Activated CD8-positive, alpha-beta memory T cell treated with anti-CD3 and anti-CD28 coated beads for 36 hours (primary cell): ENCODE data around the gene CCR2. TPM values are rescaled to one million over a fixed set of nuclear protein-coding genes. Genes with fewer than 3 reads are reported as not detected.
"Not testable (repeated sequence)": the region's sequence is repeated elsewhere in the genome, so short reads cannot be mapped to it uniquely, and the experiment has no call there.

Experiments
- CTCF ChIA-PET: fragments of 350-600 bp; sonication (Branson Sonifier 250); formaldehyde crosslinking; loops from one replicate; lab custom pipeline; 2021; ENCODE audit warnings: antibody characterized with exemption; lab: Charles Lee
- POLR2A ChIA-PET: fragments of 350-600 bp; sonication (Branson Sonifier 250); formaldehyde crosslinking; loops from one replicate; lab custom pipeline; 2021; ENCODE audit warnings: antibody characterized with exemption; lab: Charles Lee
- total RNA-seq, 2 experiments: library from RNA; stranded (reverse); gene quantifications; one replicate each; pipeline ENCODE4 v1.2.3, GENCODE V29; 2021

Gene CCR2
- total RNA-seq, 2 experiments from 2014 or later: 0.34 to 0.42 TPM

DNA sequence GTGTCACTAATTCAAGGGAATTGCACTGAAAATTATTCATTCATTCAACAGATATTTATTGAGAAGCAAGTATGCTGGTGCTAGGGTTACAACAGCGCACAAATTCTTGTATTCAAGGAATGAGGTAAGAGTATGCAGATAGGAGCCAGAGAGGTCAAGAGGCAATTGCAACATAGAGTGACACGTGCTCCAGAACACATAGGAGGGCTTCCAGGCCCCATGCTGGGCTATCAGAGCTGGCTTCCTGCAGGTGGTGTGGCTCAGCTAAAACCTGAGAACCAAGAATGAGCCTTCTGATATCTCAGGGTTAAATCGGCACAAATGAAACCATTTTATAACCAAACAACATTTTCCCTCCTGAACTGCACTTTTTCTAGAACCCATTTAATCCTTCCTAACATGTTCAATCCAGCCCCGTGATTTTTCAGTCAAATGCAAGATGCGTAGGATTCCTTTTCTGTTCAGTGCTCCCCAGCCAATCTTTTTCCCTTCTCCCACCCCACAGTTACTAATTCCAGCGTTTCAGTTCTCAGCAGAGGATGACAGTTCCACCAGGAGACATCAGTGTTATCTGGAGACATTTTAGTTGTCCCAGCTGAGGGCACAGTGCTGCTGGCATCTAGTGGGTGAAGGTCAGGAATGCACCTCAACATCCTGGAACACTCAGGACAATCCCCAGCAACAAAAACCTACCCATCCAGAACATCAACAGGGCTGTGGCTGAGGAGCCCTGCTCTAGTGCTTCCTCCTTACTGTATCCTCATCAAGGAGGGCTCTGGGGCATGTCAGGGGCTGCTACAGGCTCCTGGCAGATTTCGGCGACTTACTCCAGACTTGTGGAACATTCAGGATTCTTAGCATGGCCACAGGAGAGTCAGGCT, 39.9 kb downstream of the CCR2 start:
- ChIA-PET CTCF (no interaction called here), POLR2A (no interaction called here)

DNA sequence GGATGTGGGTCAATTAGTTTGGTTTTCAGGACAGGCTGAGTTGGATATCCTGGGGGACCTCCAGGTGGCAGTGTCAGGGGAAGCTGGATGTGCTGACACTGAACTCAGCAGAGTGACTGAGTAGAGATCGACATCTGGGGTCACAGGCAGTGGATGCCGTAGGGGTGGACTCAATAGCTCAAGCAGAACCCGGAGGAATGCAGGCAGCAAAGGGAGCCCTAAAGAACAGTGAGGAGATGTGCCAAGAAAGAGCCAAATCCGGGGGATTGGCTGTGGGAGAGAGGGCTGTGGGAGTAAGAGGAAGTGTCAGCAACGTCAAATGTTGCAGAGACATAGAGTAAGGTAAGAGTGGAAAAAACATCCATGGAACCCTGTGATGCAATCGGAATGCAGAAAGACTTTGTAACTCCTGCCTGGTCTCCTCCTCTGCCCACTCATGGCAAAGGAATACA, 41.3 kb downstream of the CCR2 start:
- POLR2A ChIA-PET: no interaction called here
- CTCF ChIA-PET: no interaction called here

DNA sequence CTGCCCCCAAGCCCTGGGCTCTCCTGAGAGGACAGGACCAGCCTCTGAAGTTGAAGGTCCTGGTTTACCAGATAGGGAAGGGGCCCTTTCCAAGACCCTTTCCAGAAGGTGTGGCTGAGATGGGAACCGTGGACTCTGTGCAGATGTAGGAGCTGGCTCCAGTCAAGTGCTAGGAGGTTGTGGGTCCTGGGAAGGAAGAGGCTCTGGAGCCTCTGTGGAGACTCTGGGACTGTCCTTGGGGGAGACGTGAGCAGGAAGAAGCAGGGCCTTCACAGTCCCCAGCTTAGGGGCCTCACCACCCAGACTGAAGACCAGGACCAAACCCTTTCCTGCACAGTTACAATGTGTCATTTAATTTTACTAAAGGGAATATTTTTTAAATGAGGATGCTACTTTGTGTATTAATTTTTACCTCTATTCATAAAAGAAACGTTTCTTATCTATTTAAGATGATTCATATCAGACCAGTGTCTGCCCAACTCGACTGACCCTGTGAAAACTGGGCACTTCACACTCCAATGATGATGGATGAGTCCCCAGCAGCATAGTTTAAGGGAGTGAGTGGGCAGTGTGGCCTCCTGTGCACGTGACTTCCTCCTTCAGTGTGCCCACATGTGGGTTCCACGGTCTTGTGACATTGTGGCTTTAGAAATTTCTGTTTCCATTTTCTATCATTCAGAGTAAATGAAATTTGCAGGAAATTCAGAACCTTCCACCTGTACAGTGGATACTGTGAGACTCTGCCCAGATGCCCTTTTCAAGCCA, 42.0 kb downstream of the CCR2 start:
- POLR2A ChIA-PET: no interaction called here
- CTCF ChIA-PET: no interaction called here

DNA sequence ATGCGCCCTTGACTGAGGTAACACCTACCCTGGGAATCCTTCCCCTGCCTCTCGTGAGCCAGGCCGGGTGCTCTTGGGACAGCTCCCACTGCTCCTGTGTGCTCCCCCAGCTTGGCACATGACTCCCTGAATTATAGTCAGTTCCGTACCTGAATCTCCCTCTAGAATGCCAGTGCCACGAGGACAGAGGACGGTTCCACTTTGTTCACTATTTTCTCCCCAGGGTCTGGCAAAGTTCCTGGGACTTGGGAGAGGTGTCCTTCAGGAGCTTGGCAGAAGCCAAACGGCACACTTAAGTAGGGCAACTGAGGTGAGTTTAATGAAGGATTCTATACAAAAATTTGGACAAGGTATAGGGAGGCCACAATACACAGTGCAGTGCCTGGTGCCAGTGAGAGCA, 43.2 kb downstream of the CCR2 start:
- CTCF ChIA-PET: no interaction called here
- POLR2A ChIA-PET: no interaction called here

DNA sequence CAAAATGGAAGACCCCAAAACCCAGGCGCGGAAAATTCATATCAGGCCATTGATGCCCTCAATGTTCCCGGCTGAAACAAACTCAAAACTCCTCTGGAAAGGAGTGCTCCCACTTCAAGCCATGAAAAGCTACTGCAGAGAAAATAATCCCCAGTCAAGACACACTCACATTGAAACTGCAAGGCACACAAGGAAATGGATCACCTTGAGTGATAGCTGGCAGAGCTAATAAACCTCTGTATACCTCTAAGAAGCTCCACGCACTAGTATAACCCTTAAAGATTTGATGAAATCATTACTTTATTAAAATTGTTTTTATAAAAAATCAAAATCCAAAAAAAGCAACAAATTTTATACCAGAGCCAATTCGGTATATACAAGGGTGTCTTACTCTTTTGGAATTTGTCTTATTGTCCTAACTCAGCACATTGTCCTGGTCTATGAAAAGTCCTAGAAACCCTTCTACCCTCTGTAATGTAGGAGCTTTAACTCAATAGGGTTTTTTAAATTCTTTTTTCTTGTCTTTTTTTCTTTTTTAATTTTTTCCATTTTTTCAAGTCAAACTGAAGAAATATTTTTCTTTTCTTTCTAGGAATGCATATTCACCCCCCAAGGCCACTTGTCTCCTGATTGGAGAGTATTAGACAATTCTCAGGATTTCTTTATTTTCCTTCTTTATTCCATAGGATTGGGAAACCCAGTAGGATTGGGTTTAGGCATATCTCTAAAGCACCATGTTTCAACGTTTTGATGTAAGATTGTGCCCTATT, 44.5 kb downstream of the CCR2 start:
- CTCF ChIA-PET: no interaction called here
- POLR2A ChIA-PET: no interaction called here

DNA sequence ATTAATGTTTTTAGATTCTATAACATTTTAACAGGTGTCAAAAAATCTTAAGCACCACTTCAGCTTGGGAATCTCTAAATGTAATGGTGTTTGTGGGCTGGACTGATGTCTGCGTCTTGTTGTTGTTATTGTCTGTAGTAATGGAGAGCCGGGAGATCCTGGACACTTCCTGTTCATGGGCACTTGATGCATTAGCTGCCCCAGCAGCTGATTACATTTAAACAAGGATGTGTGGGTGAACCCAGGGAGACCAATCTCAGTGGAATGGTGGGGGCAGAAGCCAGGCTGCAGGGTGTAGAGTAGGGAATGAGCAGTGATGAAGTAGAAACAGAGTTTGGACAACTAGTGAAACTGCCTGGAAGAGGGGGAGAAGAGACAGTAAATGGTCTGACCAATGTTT, 45.2 kb downstream of the CCR2 start:
- CTCF ChIA-PET: no interaction called here

DNA sequence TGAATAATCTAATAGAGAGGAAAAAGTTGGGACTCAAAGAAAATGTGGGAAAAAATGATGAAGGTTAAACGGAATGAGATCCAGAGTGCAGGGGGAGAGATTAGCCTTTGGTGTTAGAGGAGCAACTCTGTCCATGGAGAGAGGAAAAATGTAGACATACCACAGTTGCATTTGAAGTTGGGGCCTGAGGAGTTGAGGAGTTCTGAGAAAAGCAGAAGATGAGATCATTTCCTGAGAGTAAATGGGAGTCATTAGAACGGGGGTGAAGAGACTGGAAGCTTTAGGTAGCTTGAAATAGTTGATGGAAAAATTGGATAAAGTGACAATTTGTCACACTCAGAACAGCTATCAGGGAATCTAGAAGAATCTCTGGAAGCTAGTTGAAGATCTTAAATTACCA, 45.6 kb downstream of the CCR2 start:
- POLR2A ChIA-PET: no interaction called here
- CTCF ChIA-PET: interaction anchor here (0.6 kb wide), 1 partner anchor 230 kb away, joined by 5 read pairs; no protein-coding TSS in a partner anchor

More for the DNA sequence above, 45.2 kb downstream of the CCR2 start:
- POLR2A ChIA-PET: no interaction called here

DNA sequence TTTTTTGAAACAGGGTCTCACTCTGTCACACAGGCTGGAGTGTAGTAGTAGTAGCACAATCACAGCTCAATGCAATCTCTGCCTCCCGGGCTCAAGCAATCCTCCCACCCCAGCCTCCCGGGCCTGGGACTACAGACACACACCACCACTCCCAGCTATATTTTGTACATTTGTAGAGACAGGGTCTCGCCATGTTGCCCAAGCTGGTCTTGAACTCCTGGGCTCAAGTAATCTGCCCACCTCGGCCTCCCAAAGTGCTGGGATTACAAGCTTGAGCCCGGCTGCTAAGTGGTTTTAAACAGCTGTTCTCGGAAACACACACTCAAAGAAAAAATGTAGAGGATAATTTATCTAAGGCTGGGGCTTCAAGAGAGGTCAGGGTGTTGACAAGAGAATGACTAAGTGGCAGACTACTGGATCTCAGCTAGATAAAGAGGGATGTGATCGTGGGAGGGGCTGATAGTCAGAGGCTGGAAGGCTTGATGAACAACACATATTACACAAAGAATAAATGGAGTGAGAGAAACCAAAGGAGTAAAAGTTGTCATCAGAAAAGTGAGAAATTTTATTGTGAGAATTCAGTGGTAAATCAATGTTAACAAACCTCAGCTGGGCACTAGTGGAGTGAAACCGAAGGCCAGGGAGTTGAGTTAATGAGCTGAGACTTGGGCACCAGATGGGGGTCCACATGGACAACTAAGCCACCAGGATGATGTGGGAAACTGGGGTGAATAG, 46.3 kb downstream of the CCR2 start:
- ChIA-PET CTCF (interaction anchor here (0.6 kb wide), 1 partner anchor 229 kb away, joined by 5 read pairs; no protein-coding TSS in a partner anchor), POLR2A (no interaction called here)

DNA sequence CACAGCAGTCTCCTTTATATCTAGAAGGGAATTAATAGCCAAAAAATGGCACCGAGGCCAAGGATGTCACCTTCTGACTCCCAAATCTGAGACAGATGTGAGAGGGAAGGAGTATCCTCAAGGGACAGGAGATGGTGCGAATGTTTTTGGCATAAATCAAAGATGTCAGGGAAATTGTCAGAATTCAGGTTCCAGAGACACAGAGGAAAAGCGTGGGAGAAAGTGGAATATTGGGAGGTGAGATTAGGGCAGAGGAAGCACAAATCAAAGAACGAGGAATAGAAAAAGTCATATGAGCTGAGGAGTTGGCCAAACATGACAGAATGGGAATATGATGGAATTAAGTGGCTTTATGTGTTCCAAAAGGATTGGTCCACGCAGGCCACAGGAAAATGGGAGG, 46.9 kb downstream of the CCR2 start:
- CTCF ChIA-PET: no interaction called here

DNA sequence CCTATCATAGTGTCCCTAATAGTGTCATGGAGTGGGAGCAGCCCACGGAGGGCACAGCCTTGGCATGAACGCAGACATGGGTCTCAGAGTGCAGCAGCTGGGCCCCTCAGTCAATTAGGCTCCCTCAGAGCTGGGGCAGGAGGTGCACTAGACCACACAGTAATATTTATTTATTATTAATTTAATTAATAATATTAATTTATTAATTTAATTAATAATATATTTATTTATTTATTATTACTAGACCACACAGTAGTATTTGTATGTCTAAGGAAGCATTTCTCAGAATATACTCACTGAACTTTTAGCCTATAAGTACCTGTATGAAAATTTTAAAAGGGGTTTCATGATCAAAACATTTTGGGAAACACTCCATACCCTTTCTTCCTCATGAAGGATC, 47.7 kb downstream of the CCR2 start:
- ChIA-PET POLR2A (no interaction called here), CTCF (no interaction called here)

More for the DNA sequence above, 46.9 kb downstream of the CCR2 start:
- POLR2A ChIA-PET: no interaction called here

DNA sequence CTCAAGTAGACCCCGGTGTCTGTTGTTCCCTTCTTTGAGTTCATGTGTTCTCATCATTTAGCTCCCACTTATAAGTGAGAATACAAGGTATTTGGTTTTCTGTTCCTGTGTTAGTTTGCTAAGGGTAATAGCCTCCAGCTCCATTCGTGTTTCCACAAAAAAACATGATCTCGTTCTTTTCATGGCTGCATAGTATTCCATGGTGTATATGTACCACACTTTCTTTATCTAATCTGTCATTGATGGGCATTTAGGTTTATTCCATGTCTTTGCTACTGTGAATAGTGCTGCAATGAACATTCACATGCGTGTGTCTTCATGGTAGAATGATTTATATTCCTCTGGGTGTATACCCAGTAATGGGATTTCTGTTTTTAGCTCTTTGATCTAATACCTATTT, 49.0 kb downstream of the CCR2 start:
- POLR2A ChIA-PET, CTCF ChIA-PET: not testable (repeated sequence)

DNA sequence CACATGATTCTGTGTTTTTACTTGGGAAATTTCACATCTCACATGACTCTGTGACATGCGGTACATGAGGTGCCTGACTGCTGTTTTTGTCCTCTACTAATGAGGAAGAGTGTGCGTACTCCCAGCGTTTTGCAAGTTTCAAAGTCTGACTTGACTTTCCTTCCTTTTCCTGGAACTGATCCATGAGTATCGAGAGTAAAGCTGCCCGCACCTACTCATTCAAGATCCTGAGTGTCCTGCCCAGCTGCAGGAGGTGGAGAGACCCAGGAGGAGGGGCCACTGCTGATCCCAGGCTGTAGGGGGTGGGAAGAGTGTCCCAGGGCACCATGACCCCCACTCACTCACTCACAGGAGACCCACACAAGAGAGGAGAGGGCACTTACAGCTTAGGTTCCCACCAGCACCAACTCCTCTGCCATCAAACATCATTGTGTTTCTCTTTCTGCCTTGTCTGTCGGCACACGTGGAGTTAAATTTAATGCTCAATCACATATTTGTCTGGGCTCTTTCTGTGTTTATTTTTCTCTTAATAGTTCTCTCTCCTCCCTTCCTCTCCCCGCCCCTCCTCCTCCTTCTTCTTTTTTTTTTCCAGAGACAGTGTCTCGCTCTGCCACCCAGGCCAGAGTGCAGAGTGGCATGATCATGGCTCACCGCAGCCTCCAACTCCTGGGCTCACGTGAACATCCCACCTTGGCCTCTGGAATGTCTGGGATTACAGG, 51.5 kb downstream of the CCR2 start:
- ChIA-PET POLR2A (no interaction called here), CTCF (interaction anchor here (1.1 kb wide), 1 partner anchor 27 kb away, joined by 3 read pairs; no protein-coding TSS in a partner anchor)

DNA sequence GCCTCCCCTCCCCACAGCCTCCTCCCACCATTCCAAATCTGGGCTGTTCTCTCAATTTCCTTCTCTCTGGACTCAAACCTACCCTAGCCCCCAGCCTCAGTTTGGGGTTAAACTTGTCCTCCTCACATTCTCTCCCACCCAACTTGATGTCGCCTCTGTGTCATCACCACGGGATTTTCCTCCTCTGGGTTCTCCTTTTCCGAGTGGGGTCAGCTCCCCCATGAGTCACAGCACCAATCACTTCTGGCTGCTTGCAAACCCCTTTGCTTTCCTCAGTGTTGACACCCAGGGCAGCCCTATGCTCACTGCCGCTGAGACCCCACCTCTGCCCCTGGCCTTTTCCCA, 52.5 kb downstream of the CCR2 start:
- POLR2A ChIA-PET: no interaction called here

DNA sequence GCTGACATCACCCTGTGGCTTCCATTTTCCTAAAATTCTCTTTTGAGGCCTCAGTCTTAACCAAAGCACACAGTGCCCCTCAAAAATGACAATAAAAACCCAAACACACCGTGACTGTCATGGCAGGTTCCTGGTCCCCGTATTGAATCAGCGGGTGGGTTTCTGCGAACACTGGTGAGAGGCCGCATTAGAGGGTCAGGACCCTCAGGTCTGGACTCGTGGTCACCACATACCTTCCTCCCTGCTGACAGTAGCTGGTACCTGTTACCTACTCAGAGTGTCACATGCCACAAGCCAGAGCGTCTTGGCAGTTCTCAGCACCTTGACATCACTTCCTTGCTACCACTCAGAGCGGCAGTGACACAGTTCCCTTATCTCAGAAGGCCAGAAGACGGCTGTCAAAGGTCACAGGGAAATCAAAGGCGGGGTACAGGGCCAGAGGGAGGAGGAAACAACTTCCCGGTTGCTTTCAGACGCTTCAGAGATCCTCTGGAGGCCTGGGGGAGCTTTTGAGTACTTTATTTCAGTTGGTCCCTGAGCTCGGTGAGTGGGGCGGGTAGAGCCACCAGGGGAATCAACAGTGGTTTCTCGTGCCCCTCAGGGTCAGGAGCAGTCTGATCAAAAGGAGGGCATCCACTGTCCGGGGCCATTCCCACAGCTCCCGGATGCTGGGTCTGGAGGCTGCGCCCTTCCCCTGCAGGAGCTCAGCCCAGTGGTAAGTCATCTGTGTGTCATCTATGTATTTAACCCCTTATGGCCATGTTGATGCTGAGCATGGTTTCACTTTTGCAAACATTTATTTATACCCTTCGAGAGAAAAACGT, 53.1 kb downstream of the CCR2 start, which contains the start of the genes CCR5AS and CCRL2:
CCR5AS (minus strand) TSS at position 279 of the 824 bp plus-strand sequence.
CCRL2 (plus strand) TSS at position 472 of the 824 bp plus-strand sequence. CDS start 821 bp downstream, outside the sequence.
- CTCF ChIA-PET: interaction anchor here (0.6 to 1.8 kb wide), 4 partner anchors 29 to 411 kb away, joined by 3 to 6 read pairs (median 4); no protein-coding TSS in a partner anchor
- POLR2A ChIA-PET: interaction anchor here (0.6 kb wide), 1 partner anchor 1431 kb away, joined by 3 read pairs; the partner anchor contains the start of gene ZDHHC3

More for the DNA sequence above, 52.5 kb downstream of the CCR2 start:
- CTCF ChIA-PET: interaction anchor here (1.5 to 1.8 kb wide), 3 partner anchors 29 to 223 kb away, joined by 4 to 6 read pairs (median 5); no protein-coding TSS in a partner anchor

DNA sequence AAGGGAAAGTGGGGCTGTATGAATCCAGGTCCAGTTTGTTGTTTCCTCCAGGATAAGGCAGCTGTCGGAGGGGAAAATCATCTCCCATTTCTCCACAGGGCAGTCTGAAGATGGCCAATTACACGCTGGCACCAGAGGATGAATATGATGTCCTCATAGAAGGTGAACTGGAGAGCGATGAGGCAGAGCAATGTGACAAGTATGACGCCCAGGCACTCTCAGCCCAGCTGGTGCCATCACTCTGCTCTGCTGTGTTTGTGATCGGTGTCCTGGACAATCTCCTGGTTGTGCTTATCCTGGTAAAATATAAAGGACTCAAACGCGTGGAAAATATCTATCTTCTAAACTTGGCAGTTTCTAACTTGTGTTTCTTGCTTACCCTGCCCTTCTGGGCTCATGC, 54.1 kb downstream of the CCR2 start:
- POLR2A ChIA-PET: no interaction called here

DNA sequence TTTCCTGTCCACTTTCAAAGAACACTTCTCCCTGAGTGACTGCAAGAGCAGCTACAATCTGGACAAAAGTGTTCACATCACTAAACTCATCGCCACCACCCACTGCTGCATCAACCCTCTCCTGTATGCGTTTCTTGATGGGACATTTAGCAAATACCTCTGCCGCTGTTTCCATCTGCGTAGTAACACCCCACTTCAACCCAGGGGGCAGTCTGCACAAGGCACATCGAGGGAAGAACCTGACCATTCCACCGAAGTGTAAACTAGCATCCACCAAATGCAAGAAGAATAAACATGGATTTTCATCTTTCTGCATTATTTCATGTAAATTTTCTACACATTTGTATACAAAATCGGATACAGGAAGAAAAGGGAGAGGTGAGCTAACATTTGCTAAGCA, 54.9 kb downstream of the CCR2 start:
- ChIA-PET CTCF (interaction anchor here (1.8 kb wide), 1 partner anchor 80 kb away, joined by 5 read pairs; no protein-coding TSS in a partner anchor), POLR2A (no interaction called here)

More for the DNA sequence above, 54.1 kb downstream of the CCR2 start:
- CTCF ChIA-PET: interaction anchor here (1.5 to 1.8 kb wide), 4 partner anchors 30 to 222 kb away, joined by 4 to 6 read pairs (median 5); no protein-coding TSS in a partner anchor
